Measurements from ENCODE around the gene C1RL.

C1RL gene

GRCh38 chr12:7096006-7096932 is 12.7 kb downstream of the C1RL start:
- in situ Hi-C loops (cut with HindIII; ENCODE audit: low sequenced_read_pairs): no loop called here

DNA sequence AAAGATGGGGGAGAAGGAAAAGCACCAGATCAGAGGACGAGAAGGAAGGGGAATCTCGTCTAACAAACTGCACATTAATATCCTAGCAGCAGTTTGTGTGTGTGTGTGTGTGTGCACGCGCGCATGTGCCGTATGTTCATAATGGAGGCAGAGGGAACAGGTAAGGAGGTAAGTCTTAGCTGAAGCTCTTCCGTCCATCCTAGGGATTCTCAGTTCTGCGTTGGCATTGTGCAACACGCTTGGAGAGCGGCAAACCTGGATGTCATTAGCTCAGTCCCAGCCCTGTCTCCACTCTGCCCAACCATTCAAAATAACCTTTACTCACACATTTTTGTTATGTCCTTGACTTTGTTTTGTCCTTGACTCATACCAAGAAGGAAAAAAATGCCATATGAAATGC is 15.1 kb downstream of the C1RL start:
- in situ Hi-C loops (cut with HindIII; ENCODE audit: low sequenced_read_pairs): no loop called here

DNA sequence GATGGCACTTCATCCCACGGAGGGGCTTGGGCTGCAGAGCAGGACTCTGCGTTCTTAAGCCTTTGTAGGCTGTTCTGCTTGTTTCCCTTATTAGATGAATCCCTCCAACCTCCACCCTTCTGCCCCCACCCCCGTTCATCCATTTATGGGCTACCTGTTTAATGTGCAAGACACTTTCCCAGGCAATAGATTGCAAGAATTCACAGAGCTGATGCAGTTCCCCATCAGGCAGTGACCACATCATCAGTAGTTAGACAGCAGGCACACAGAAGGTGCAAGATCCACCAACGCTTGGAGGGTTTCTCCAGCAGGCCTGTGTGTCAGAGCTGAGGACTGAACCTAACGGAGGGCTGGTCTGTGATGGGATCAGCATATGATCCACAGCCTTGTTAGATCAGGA is 15.5 kb downstream of the C1RL start:
- in situ Hi-C loops (cut with HindIII; ENCODE audit: low sequenced_read_pairs): no loop called here

- in situ Hi-C loops (cut with HindIII; ENCODE audit: low sequenced_read_pairs): no loop called here
Measured at GRCh38 chr12:7092986-7093460, 16.0 kb downstream of the C1RL start.

- in situ Hi-C loops (cut with HindIII; ENCODE audit: low sequenced_read_pairs): no loop called here
Measured at GRCh38 chr12:7092229-7092985, 16.6 kb downstream of the C1RL start, which contains the start of gene C1R. C1R (minus strand) TSS chr12:7092445; CDS start chr12:7092388, 57 bp downstream.

- in situ Hi-C loops (cut with HindIII; ENCODE audit: low sequenced_read_pairs): no loop called here
Measured at GRCh38 chr12:7091660-7092228, 17.3 kb downstream of the C1RL start.

DNA sequence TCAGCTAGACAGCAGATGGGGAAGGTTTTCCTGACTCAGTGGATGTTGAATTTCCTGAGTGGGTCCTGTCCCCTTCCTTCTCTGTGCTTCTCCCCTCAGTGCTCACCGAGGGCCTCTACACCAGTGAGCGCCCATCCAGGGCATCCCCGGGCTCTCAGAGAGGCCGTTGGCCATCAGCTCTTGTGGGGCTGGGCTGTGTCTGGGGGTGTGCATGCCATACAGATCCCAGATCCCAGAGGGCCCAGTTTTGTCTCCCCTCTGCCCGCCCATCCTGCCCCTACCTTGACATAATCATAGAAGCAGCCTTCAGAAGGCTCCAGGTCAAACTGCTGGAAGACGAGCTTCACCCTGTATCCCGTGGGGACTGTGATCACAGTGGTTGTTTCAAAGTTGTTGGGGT is 17.8 kb downstream of the C1RL start:
- in situ Hi-C loops (cut with HindIII; ENCODE audit: low sequenced_read_pairs): no loop called here

DNA sequence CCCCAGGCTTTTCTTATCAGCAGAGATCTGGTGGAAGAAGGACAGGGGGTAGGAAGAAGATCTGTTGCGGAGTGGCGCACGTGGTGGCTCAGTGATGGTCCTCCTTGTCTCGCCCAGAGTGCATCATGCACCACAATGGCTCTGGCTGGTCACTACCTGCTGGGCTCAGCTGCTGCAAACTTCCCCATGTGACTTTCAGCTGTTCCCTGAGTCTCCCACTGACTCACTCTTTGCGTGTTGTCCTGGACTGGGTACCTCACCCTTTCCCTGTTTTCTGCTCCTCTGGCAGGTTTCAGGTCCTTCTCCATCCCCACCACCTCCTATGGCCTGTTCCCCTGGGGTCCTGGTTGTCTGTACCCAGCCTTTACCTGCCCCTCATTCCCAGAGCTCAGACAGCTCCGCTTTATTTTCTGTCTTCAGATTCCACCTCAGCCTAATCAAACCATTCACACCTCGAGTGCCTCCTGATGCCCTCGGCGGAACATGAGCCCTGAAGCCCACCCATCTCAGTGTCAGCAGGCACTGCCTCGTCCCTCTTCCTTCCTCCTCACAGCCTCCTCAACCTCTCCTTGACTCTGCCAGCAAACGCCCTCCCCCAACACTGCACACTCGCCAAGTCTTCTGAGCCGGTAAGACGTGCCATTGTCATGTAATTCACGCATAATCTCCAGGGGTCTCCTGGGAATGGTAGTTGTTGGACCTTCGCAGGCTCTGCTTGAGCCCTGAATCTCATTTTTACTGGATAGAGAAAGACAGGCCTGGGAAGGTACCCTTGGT is 18.6 kb downstream of the C1RL start:
- in situ Hi-C loops (cut with HindIII; ENCODE audit: low sequenced_read_pairs): no loop called here

- in situ Hi-C loops (cut with HindIII; ENCODE audit: low sequenced_read_pairs): no loop called here
Measured at GRCh38 chr12:7089196-7089871, 19.7 kb downstream of the C1RL start.

DNA sequence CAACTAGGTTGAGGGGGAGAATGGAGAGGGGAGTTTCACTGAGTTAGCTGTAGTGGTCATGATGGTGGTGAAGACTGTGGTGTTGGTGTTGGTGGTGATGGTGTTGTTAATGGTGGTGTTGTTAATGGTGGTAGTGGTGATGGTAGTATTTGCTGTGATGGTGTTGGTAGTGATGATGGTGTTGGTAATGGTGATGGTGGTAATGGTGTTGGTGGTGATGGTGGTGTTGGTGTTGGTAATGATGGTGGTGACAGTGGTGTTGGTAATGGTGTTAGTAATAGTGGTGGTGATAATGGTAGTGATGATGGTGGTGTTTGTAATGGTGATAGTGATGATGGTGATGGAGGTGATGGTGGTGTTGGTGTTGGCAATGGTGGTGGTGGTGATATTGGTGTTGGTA is 25.9 kb downstream of the C1RL start:
- in situ Hi-C loops (cut with HindIII; ENCODE audit: low sequenced_read_pairs): no loop called here

DNA sequence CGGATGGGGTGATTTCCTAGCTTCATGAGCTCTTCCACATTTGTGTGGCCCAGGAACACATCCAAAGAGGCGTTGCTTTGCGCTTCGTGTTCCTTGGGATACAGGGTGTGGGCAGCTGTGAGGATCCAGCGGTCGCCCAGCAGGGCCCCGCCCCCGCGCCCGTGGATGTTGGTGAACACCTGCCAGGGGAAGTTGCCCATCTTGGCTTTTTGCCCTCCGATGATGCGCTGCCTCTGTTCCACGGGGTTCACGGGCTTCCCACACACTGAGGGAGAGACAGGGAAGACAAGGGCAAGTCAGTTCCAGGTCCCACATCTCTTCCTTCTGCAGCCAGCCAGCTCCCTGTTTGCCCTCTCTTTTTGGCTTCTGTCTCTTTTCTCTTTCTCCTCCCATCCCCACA is 28.0 kb downstream of the C1RL start:
- in situ Hi-C loops (cut with HindIII; ENCODE audit: low sequenced_read_pairs): no loop called here

GRCh38 chr12:7079826-7080125 is 29.2 kb downstream of the C1RL start:
- in situ Hi-C loops (cut with HindIII; ENCODE audit: low sequenced_read_pairs): no loop called here

DNA sequence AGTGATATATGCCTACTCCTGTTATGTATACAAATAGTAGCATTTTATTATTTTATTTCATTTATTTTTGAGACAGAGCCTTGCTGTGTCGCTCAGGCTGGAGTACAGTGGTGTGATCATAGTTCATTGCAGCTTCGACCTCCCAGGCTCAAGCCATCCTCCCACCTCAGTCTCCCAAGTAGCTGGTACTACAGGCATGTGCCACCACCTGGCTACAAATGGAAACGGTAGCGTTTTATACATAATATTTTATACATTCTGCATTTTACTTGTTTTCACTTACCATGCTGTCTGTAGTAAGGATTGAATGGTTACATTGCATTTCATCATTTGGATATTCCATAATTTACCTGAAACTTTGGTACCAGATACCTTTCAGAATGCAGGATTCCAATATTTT is 30.9 kb downstream of the C1RL start:
- in situ Hi-C loops (cut with HindIII; ENCODE audit: low sequenced_read_pairs): no loop called here

- in situ Hi-C loops (cut with HindIII; ENCODE audit: low sequenced_read_pairs): no loop called here
Measured at GRCh38 chr12:7076493-7076892, 32.5 kb downstream of the C1RL start.

GRCh38 chr12:7075939-7076338 is 33.1 kb downstream of the C1RL start:
- in situ Hi-C loops (cut with HindIII; ENCODE audit: low sequenced_read_pairs): no loop called here

DNA sequence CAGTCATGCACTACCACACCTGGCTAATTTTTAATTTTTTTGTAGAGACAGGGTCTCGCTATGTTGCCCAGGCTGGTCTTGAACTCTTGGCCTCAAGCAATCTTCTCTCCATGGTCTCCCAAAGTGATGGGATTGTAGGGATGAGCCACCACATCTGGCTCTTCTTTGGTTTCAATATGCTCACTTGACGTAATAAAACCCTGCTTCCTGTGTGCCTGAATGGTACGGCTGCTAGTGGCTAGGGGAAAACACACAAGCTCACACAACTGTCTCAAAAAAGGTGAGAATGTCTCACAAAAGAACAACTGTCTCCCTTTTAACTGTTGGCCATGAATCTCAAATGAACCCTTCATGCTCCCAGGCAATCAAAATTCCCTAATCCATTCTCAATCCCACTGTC is 33.5 kb downstream of the C1RL start:
- in situ Hi-C loops (cut with HindIII; ENCODE audit: low sequenced_read_pairs): no loop called here

GRCh38 chr12:7073946-7074345 is 35.1 kb downstream of the C1RL start:
- in situ Hi-C loops (cut with HindIII; ENCODE audit: low sequenced_read_pairs): no loop called here

DNA sequence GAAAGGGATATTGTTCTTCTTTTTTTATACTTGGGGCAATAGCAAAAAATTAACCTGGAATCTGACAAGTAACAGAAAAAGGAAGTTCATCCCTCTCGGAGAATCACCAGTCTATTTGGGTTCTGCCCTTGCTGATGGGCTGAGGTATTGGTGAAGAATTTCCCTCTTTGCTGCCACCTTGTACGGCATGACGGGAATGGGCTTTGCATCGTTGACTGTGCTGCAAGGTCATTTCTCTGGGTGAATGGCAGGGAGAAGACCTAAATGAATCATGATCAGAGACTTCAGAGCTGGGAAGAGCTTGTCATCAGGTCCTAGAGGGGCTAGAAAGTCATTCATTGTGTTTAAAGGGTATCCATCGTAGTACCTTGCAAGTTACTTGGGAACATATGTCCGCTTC is 36.5 kb downstream of the C1RL start:
- in situ Hi-C loops (cut with HindIII; ENCODE audit: low sequenced_read_pairs): no loop called here

- in situ Hi-C loops (cut with HindIII; ENCODE audit: low sequenced_read_pairs): no loop called here
Measured at GRCh38 chr12:7072035-7072434, 37.0 kb downstream of the C1RL start.

- in situ Hi-C loops (cut with HindIII; ENCODE audit: low sequenced_read_pairs): no loop called here
Measured at GRCh38 chr12:7069386-7069785, 39.6 kb downstream of the C1RL start.

DNA sequence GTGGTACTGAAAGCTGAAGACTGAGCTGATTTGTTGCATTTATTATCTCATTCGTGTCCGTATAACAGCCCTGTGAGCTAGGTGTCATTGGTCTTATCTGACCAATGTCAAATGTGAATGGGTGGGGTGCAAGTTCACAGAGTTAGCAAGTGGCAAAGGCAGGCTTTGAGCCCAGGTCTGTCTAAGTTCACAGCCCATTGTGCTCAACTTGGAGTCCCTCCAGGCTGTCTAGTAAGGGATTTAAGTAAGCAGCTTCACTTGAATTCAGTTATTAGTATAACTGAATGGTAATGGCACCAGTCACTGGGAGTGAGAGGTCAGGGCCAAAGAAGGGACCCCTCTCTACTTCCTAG is 40.0 kb downstream of the C1RL start:
- in situ Hi-C loops (cut with HindIII; ENCODE audit: low sequenced_read_pairs): no loop called here
